Caki2 (cell line): ENCODE measurements around the gene PRR20G. TPM values are rescaled to one million over a fixed set of nuclear protein-coding genes. Genes with fewer than 3 reads are reported as not detected.
"Not testable (repeated sequence)": the region's sequence is repeated elsewhere in the genome, so short reads cannot be mapped to it uniquely, and the experiment has no call there.

Experiments
- DNase-seq: peaks from one replicate; pipeline ENCODE4 v3.0.0-alpha.2; 2015; ENCODE audit warnings: low read depth
- in situ Hi-C: cut with HindIII; loops from 2 replicates; pipeline ENCODE4 v1.10.0; 2016; ENCODE audit warnings: low sequenced_read_pairs, low pct_unique_long_range_greater_than_20kb, mixed read lengths
- total RNA-seq: library from RNA; depleted of rRNA; stranded (reverse); fragments of >200 nt; shearing (Covaris generic); gene quantifications from 2 replicates; pipeline ENCODE4 v1.2.3, GENCODE V29; 2014; ENCODE audit warnings: low replicate concordance; rRNA removed

Gene PRR20G
- not detected in 2 replicates for total RNA-seq

- in situ Hi-C loops: no loop called here
- DNase-seq: no peak
These were observed at the start of gene PRR20G for GRCh38 chr3:127287840-127288239. Gene PRR20G (minus strand): TSS chr3:127288046. CDS start chr3:127287365, 681 bp downstream.

GRCh38 chr3:127337001-127337400 lies 49.2 kb upstream of the PRR20G start:
- DNase-seq: no peak
- in situ Hi-C loops: no loop called here

- DNase-seq: no peak
- in situ Hi-C loops: no loop called here
These were observed 48.3 kb upstream of the PRR20G start for GRCh38 chr3:127336101-127336500.

- no peak for DNase-seq
- in situ Hi-C loops: no loop called here
These were observed 42.5 kb upstream of the PRR20G start for GRCh38 chr3:127330385-127330784.

DNA sequence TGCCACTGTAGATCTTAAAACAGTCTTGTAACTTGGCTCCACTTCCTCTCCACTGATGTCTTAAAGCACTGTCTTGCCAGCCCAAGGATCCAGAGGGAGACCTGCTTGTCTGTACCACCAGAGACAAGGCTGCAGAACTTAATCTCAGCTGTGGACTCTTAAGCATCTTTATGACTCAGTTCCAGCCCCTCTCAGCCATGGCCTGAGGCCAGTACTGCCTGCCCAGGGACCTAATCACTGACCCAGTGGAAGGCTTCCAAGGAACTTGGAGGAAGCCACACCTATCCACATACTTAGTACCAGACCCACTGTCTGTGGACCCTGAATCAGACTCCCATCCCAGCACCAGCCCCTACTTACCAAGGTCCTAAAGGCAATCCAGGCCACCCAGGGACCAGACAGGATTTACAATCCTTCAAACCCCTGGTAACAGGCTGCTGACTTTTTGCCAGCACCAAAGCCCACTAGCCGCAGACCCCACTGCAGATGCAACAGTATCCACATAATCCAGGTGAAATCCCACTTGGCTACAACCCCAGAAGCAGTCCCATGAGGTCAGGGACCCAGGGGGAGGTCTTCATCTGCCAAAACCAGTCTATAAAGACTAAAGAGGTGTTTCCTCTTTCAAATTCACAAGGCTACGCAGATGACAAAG lies 41.9 kb upstream of the PRR20G start:
- DNase-seq: no peak
- in situ Hi-C loops: no loop called here

- no peak for DNase-seq
- in situ Hi-C loops: no loop called here
These were observed 40.6 kb upstream of the PRR20G start for GRCh38 chr3:127328421-127328820.

DNA sequence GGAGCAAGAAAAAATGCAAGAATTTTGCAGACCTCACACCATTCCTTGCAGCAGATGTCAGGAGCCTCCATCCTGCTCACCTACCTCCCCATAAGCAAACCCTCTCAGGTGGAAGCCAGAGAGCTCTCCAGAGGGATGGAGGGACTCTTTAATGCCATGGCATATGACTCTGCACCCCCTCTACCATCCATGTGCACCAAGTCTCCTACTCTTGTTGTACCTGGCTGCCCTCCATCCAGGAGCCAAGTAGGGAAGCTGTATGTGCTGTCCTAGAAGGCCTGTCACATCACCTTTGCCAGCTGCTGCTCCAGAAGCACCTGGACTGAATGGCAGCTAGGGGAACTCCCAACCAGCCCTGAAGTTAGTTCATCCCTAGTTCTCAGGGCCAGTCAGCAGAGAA lies 38.5 kb upstream of the PRR20G start:
- in situ Hi-C loops: no loop called here
- no peak for DNase-seq

DNA sequence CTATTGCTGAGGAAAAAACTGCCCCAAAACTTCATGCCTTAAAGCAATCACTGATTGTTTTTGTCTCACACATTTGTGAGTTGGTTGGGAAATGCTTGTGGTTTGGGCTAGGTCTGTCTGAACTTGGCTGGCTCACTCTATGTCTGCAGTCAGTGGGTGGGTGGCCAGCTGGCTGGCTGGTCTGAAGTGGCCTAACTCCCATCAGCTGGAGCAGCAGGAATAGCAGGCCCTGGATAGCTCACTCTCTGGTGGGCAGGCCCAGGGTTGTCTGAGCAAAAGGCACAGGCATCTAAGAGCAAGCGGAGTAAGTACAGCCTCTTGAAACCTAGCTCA lies 37.7 kb upstream of the PRR20G start:
- DNase-seq: no peak
- in situ Hi-C loops: no loop called here

- in situ Hi-C loops: no loop called here
- no peak for DNase-seq
These were observed 37.2 kb upstream of the PRR20G start for GRCh38 chr3:127324913-127325628.

DNA sequence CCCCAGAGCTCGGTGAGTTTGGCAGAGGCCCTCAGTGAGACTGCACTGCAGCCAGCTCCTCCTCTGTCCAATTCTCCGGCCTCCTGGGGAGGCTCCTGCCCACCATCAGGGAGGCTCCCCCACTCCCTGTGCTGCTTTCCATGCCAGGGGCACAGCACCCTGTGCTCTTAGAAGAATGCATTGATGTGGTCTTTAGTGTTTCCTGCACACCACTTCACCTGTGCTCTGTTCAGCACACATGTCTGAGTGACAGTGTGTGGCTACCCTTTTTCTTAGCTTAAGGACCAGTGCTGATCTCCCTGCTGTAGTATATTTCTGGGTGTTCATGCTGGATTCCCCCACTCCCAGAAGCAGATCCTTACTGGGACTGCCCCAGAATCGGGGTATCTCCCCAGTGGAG lies 36.2 kb upstream of the PRR20G start:
- in situ Hi-C loops: no loop called here
- no peak for DNase-seq

- no peak for DNase-seq
- in situ Hi-C loops: no loop called here
These were observed 35.7 kb upstream of the PRR20G start for GRCh38 chr3:127323581-127323980.

- in situ Hi-C loops: no loop called here
- no peak for DNase-seq
These were observed 33.5 kb upstream of the PRR20G start for GRCh38 chr3:127321371-127321770.

GRCh38 chr3:127320529-127321121 lies 32.8 kb upstream of the PRR20G start:
- in situ Hi-C loops: no loop called here
- peak; percentile 21 for DNase-seq

GRCh38 chr3:127316685-127317084 lies 28.8 kb upstream of the PRR20G start:
- DNase-seq: no peak
- in situ Hi-C loops: no loop called here

DNA sequence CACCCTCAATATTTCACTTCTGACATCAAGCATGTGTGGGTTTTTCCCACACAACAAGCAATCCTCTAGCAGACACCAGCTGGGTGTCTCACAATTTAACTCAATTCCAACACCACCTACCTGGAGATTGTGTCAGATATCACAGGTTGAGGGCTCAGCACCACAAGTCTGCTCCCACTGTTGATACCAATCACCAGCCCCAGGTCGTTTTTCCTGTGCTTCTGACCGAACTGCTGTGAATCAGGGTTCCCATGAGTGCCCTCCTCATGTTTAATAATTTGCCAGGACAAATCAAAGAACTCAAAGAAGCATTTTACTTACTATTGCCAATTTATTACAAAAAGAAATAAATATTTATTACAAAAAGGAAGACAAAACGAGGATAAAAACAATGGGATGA lies 25.0 kb upstream of the PRR20G start:
- in situ Hi-C loops: no loop called here
- no peak for DNase-seq

GRCh38 chr3:127308821-127309220 lies 21.0 kb upstream of the PRR20G start:
- in situ Hi-C loops, DNase-seq: not testable (repeated sequence)

DNA sequence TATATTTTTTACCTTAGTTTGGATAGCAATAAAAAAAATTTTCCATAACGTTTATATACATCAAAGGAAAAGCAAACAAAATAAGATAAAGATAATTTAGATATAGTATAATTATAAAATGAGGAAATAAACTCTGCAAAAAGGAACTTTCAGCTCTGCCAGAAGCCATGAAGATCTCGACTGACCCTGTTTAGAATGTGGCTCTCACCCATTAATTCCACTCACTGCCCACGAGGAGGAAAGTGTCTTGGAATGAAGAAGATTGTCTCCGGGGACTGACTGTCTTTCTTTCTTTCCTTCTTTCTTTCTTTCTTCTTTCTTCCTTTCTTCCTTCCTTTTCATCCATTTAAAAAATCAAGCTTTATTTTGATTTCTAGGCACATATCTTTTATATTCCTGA lies 20.1 kb upstream of the PRR20G start:
- no peak for DNase-seq
- in situ Hi-C loops: no loop called here

- in situ Hi-C loops: no loop called here
- DNase-seq: no peak
These were observed 19.4 kb upstream of the PRR20G start for GRCh38 chr3:127307112-127307835.
